BLaER1 (cell line): ENCODE measurements around the gene MAPK1.
"Not testable (repeated sequence)": the region's sequence is repeated elsewhere in the genome, so short reads cannot be mapped to it uniquely, and the experiment has no call there.

ENCODE experiments used
- H3K27ac ChIP-seq: shearing (Covaris generic); formaldehyde crosslinking; 2 replicates; pipeline ENCODE4 v1.8.1; 2022
- H3K27me3 ChIP-seq: shearing (Covaris generic); formaldehyde crosslinking; 2 replicates; pipeline ENCODE4 v1.8.1; 2022
- H3K36me3 ChIP-seq: shearing (Covaris generic); formaldehyde crosslinking; 2 replicates; pipeline ENCODE4 v1.8.1; 2022
- H3K4me1 ChIP-seq: shearing (Covaris generic); formaldehyde crosslinking; 2 replicates; pipeline ENCODE4 v1.8.1; 2022
- H3K4me2 ChIP-seq: shearing (Covaris generic); formaldehyde crosslinking; 2 replicates; pipeline ENCODE4 v1.8.1; 2022
- H3K4me3 ChIP-seq: shearing (Covaris generic); formaldehyde crosslinking; 2 replicates; pipeline ENCODE4 v1.8.1; 2022
- H3K9ac ChIP-seq: shearing (Covaris generic); formaldehyde crosslinking; 2 replicates; pipeline ENCODE4 v1.8.1; 2022
- H3K9me3 ChIP-seq: shearing (Covaris generic); formaldehyde crosslinking; 2 replicates; pipeline ENCODE4 v1.8.1; 2022
- H4K20me1 ChIP-seq: shearing (Covaris generic); formaldehyde crosslinking; 2 replicates; pipeline ENCODE4 v1.8.1; 2022
- Cebpa-rat ChIP-seq: shearing (Covaris generic); IDR thresholded peaks from 2 replicates; pipeline ENCODE4 v1.8.1; 2022

Gene MAPK1

GRCh38 chr22:21819183-21819770 is 48.2 kb downstream of the MAPK1 start:
- Histone ChIP-seq H3K36me3 (peaks cover 20% of the 10 kb centered on the region; the same call in 1 of the 2 replicates), H3K4me1 (peaks cover 65% of the 10 kb centered on the region), H4K20me1 (peaks cover 100% of the 10 kb centered on the region), H3K9ac (no peak overlapping the region), H3K9me3 (no peaks in the 10 kb centered on the region), H3K4me3 (no peak overlapping the region), H3K27me3 (no peaks in the 10 kb centered on the region), H3K4me2 (peak overlapping the region; percentile 83), H3K27ac (0 out of 2 replicates have a peak overlapping the region, but pooled peaks have one; percentile 5)
- no peak for TF ChIP-seq Cebpa-rat

- Histone ChIP-seq H3K9ac (no peak overlapping the region), H3K4me3 (no peak overlapping the region), H3K9me3 (no peaks in the 10 kb centered on the region), H3K4me1 (peaks cover 65% of the 10 kb centered on the region), H3K4me2 (peak overlapping the region; percentile 83), H4K20me1 (peaks cover 94% of the 10 kb centered on the region), H3K27me3 (no peaks in the 10 kb centered on the region), H3K27ac (0 out of 2 replicates have a peak overlapping the region, but pooled peaks have one; percentile 33), H3K36me3 (peaks cover 23% of the 10 kb centered on the region; the same call in 1 of the 2 replicates)
- no peak for TF ChIP-seq Cebpa-rat
Measured at GRCh38 chr22:21818487-21819182, 48.8 kb downstream of the MAPK1 start.

GRCh38 chr22:21817497-21817853 is 50.0 kb downstream of the MAPK1 start:
- Histone ChIP-seq H4K20me1 (peaks cover 94% of the 10 kb centered on the region), H3K4me2 (peak overlapping the region; percentile 83)

GRCh38 chr22:21816787-21817496 is 50.5 kb downstream of the MAPK1 start:
- peaks cover 35% of the 10 kb centered on the region; the same call in 1 of the 2 replicates for H3K36me3 ChIP-seq
- TF ChIP-seq Cebpa-rat, result no peak
- H3K9me3 ChIP-seq, result peaks cover 10% of the 10 kb centered on the region
- peak overlapping the region; percentile 66 for H3K27ac ChIP-seq
- peak overlapping the region; percentile 26 for H3K4me3 ChIP-seq
- H3K4me1 ChIP-seq, result peaks cover 55% of the 10 kb centered on the region
- peaks cover 89% of the 10 kb centered on the region for H4K20me1 ChIP-seq
- peak overlapping the region; percentile 83 for H3K4me2 ChIP-seq
- peak overlapping the region; percentile 36 for H3K9ac ChIP-seq
- H3K27me3 ChIP-seq, result no peaks in the 10 kb centered on the region

More at GRCh38 chr22:21817497-21817853, 50.0 kb downstream of the MAPK1 start:
- peak overlapping the region; percentile 26; the same call in 1 of the 2 replicates for H3K4me3 ChIP-seq
- H3K9ac ChIP-seq, result peak overlapping the region; percentile 36
- not testable (repeated sequence) for H3K27me3 ChIP-seq, H3K9me3 ChIP-seq
- H3K27ac ChIP-seq, result peak overlapping the region; percentile 66
- H3K4me1 ChIP-seq, result peaks cover 59% of the 10 kb centered on the region
- peaks cover 31% of the 10 kb centered on the region; the same call in 1 of the 2 replicates for H3K36me3 ChIP-seq

- no peaks in the 10 kb centered on the region for H3K27me3 ChIP-seq
- H4K20me1 ChIP-seq, result peaks cover 84% of the 10 kb centered on the region
- peaks cover 55% of the 10 kb centered on the region for H3K4me1 ChIP-seq
- TF ChIP-seq Cebpa-rat, result no peak
- no peak overlapping the region for H3K9ac ChIP-seq
- H3K27ac ChIP-seq, result peak overlapping the region; percentile 66
- peaks cover 37% of the 10 kb centered on the region; the same call in 1 of the 2 replicates for H3K36me3 ChIP-seq
- H3K4me3 ChIP-seq, result no peak overlapping the region
- H3K4me2 ChIP-seq, result peak overlapping the region; percentile 83
- peaks cover 15% of the 10 kb centered on the region for H3K9me3 ChIP-seq
Measured at GRCh38 chr22:21816472-21816786, 51.0 kb downstream of the MAPK1 start.

GRCh38 chr22:21815958-21816357 is 51.5 kb downstream of the MAPK1 start:
- TF ChIP-seq Cebpa-rat, result no peak
- Histone ChIP-seq H3K9me3 (peaks cover 20% of the 10 kb centered on the region), H3K4me2 (peak overlapping the region; percentile 83), H3K36me3 (peaks cover 40% of the 10 kb centered on the region; the same call in 1 of the 2 replicates), H3K9ac (no peak overlapping the region), H3K4me1 (peaks cover 55% of the 10 kb centered on the region), H3K27ac (no peak overlapping the region), H3K4me3 (no peak overlapping the region), H4K20me1 (peaks cover 82% of the 10 kb centered on the region), H3K27me3 (no peaks in the 10 kb centered on the region)

GRCh38 chr22:21815357-21815756 is 52.1 kb downstream of the MAPK1 start:
- Histone ChIP-seq H3K27me3 (no peaks in the 10 kb centered on the region), H3K4me2 (peak overlapping the region; percentile 83; the same call in 1 of the 2 replicates), H3K4me1 (peaks cover 54% of the 10 kb centered on the region), H3K27ac (no peak overlapping the region), H3K4me3 (no peak overlapping the region), H4K20me1 (peaks cover 82% of the 10 kb centered on the region), H3K9me3 (peaks cover 23% of the 10 kb centered on the region), H3K36me3 (peaks cover 45% of the 10 kb centered on the region; the same call in 1 of the 2 replicates), H3K9ac (no peak overlapping the region)
- TF ChIP-seq Cebpa-rat, result no peak

- Histone ChIP-seq H3K4me1 (peaks cover 31% of the 10 kb centered on the region), H3K9ac (no peak overlapping the region), H3K9me3 (peaks cover 23% of the 10 kb centered on the region), H4K20me1 (peaks cover 82% of the 10 kb centered on the region), H3K27ac (no peak overlapping the region), H3K4me3 (no peak overlapping the region), H3K27me3 (no peaks in the 10 kb centered on the region), H3K4me2 (no peak overlapping the region), H3K36me3 (peaks cover 61% of the 10 kb centered on the region)
- TF ChIP-seq Cebpa-rat, result no peak
Measured at GRCh38 chr22:21811982-21812381, 55.5 kb downstream of the MAPK1 start.

- Histone ChIP-seq H3K4me2 (no peak overlapping the region), H3K27ac (no peak overlapping the region), H3K4me1 (peaks cover 12% of the 10 kb centered on the region), H3K9me3 (peaks cover 17% of the 10 kb centered on the region), H3K9ac (no peak overlapping the region), H3K4me3 (no peak overlapping the region), H4K20me1 (peaks cover 68% of the 10 kb centered on the region), H3K27me3 (no peaks in the 10 kb centered on the region), H3K36me3 (peaks cover 81% of the 10 kb centered on the region)
- TF ChIP-seq Cebpa-rat, result no peak
Measured at GRCh38 chr22:21807544-21808529, 59.6 kb downstream of the MAPK1 start.

GRCh38 chr22:21805325-21805724 is 62.1 kb downstream of the MAPK1 start:
- H3K4me2 ChIP-seq, H3K27ac ChIP-seq, H3K27me3 ChIP-seq, H3K9ac ChIP-seq, H3K4me3 ChIP-seq, H3K9me3 ChIP-seq: not testable (repeated sequence)
- peaks cover 62% of the 10 kb centered on the region for H4K20me1 ChIP-seq
- peaks cover 10% of the 10 kb centered on the region for H3K4me1 ChIP-seq
- H3K36me3 ChIP-seq, result peaks cover 85% of the 10 kb centered on the region
